ENCODE data around the gene PIK3R5.
"Not testable (repeated sequence)": the region's sequence is repeated elsewhere in the genome, so short reads cannot be mapped to it uniquely, and the experiment has no call there.

Gene PIK3R5

DNA sequence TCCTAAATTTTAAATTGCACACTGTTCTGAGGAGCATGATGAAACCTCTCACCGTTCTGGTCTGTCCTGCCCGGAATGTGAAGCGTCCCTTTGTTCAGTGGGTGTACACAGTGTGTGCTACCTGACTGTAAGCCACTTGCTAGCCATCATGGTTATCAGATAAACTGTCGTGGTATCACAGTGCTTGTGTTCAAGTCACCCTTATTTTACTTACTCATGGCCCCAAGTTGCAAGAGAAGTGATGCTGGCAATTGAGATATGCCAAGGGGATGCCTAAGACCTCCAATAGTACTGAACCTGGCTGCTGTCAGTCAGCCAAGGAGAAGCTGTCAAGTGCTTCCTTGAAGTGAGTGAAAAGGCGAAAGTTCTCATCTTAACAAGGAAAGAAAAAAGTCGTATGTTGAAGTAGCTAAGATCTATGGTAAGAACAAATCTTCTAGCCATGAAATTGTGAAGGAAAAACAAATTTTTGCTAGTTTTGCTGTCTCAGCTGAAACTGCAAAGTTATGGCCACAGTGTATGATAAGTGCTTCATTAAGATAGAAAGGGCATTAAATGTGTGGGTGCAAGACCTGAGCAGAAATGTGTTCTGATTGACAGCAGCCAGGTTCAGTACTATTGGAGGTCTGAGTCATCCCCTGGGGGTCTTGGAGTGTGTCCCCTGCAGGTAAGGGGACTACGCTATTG lies 103.9 kb downstream of the PIK3R5 start:
- no peak for DNase-seq (ENCODE audit: low read depth in 1 of 2, low spot score in 1 of 2)

DNA sequence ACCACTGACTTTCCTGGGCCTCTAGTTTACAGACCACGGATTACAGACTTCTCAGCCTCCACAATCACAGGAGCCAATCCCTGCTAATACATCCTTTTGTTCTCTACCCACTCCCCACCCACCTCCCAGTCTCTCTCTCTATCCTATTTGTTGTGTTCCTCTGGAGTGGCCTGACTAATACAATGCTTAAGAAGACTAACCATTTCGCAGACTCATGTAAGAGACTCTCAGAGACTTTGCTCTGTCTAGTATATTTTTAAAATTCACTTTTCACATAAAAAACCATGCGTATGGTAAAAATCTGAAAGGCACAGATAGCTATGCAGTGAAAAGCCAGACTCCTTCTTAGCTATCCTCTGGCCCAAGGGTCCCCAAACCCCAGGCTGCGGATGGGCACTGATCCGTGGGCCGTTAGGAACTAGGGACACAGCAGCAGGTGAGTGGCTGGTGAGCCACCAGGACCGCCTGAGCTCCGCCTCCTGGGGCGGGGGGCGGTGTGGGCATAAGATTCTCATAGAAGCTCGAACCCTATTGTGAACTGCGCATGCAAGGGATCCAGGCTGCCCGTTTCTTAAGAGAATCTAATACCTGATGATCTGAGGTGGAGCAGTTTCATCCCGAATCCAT lies 105.6 kb downstream of the PIK3R5 start:
- DNase-seq (ENCODE audit: low read depth in 1 of 2, low spot score in 1 of 2), result no peak

DNA sequence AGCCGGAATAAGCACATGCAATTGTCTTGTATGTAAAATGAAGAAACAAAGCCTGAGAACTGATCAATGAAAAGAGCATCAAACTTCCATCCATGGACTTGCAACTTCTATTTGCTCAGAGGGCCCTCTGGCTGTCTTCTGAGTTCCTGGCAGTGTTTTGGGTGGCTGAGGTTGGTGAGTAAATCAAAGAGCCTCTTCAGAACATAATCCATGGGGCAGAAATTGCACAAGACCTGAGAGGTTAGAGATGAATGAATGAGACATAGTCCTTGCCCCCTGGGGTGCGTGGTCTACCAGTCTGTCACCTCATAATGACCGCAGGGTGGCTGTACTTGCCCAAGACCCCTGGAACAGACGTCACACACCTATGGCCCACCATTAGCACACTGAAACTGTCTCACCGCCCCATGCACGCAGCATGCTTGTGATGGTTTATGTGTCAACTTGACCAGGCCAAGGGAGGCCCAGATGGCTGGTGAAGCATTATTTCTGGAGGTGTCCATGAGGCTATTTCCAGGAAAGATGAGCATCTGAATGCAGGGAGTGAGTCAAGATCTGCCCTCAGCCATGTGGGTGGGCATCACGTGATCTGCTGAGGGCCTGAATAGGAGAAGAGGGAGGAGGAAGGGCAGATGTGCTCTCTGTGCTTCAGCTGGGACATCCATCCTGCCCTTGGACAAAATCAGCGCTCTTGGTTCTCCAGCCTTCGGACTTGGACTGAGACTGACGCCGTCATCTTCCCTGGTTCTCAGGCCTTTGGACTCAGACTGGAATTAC lies 106.3 kb downstream of the PIK3R5 start:
- DNase-seq (ENCODE audit: low read depth in 1 of 2, low spot score in 1 of 2), result no peak

DNA sequence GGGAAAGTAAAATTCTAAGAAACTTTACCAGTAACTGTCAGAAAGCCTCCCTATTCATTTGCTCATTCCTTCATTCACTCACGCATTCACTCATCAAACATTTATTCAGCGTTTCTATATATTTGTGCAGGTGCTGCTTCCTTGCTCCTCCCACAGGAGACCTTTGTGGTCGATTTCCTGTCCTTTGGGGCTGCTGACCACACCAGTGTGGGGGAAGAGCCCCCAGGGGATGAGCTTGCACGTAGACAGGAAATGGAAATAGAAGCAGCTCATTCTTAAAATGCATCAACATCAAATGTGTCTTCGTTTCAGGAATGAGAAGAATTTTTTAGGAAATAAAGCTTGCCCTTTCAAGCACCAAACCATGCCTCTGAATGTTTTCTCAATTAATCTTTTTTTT lies 107.6 kb downstream of the PIK3R5 start:
- DNase-seq (ENCODE audit: low read depth in 1 of 2, low spot score in 1 of 2), result no peak

DNA sequence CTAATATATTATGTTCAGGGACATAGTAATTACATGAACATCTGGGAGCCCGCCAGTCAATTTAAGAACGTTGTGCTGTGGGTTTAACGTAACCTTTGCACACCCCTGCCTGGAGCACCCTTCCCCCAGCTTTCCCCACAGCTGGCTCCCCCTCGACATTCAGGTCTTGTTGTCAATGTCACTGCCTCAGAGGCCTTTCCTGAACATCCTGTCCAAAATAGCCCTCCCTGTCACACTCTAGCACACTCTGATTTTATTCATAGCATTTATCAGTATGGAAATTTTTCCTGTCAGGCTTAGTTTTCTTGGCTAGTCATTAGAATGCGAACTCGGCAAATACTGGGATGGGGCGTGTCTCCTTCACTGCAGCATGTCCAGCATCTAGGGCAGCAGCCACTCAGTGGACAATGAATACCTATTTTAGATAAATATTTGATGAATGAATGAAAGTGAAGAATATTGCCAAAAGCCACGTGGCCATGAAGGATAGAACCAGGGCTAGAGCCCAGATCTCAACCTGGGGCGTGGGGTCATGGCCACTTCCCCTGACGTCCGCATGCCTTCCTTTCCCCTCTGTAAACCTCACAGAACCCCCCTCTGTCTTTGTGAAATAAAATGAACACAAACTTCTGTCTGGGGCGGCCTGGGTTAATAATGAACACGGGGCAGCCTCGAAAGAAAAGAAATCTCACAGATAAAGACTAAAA lies 108.5 kb downstream of the PIK3R5 start:
- DNase-seq (ENCODE audit: low read depth in 1 of 2, low spot score in 1 of 2), result no peak

DNA sequence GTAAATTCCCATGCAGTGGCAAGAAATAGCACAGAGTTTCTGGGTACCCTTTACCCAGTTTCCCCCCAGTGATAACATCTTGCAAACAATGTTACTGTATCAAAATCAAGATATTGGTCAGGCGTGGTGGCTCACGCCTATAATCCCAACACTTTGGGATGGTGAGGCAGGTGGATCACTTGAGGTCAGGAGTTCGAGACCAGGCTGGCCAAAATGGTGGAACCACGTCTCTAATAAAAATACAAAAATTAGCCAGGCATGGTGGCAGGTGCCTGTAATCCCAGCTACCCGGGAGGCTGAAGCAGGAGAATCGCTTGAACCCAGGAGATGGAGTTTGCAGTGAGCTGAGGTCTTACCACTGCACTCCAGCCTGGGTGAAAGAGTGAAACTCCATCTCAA lies 109.3 kb downstream of the PIK3R5 start:
- DNase-seq (ENCODE audit: low read depth in 1 of 2, low spot score in 1 of 2), result not testable (repeated sequence)

DNA sequence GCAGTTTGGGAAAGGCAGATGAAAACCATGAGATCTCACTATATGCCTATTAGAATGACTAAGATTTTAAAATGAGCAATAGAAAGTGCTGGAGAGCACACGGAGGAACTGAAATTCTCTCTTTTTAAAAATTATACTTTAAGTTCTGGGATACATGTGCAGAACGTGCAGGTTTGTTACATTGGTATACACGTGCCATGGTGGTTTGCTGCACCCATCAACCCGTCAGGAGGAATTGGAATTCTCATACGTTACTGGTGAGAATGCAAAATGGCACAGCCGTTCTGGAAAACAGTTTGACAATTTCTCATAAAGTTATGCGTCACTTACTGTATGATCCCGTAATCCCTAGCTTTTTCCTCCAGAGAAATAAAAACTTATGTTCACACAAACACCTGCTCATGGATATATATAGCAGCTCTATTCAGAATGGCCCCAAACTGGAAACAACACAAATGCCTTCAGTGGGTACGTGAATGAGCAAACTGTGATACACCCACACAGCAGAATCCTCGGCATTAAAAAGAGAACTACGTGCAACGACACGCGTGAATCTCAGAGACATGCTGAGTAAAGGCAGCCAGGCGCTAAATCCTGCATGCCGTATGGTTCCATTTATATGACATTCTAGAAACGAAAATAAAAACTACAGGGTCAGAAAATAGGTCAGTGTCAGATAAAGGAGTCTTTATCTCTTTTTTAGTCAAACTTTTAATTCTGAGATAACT lies 109.9 kb downstream of the PIK3R5 start:
- DNase-seq (ENCODE audit: low read depth in 1 of 2, low spot score in 1 of 2), result no peak

DNA sequence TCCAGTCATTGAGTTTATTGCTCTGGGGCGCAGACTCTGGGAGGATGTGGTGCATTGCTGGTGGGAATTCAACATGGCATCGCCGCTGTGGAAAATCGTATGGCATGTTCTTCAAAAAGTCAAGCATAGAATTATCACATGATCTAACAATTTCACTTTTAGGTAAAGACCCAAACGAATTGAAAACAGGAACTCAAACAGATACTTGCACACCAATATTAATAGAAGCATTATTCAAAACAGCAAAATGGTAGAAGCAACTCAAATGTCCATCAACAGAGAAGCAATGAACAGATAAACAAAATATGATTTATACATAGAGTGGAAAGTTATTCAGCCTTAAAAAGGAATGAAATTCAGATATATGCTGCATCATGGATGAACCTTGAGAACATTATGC lies 113.9 kb downstream of the PIK3R5 start:
- DNase-seq (ENCODE audit: low read depth in 1 of 2, low spot score in 1 of 2), result no peak

DNA sequence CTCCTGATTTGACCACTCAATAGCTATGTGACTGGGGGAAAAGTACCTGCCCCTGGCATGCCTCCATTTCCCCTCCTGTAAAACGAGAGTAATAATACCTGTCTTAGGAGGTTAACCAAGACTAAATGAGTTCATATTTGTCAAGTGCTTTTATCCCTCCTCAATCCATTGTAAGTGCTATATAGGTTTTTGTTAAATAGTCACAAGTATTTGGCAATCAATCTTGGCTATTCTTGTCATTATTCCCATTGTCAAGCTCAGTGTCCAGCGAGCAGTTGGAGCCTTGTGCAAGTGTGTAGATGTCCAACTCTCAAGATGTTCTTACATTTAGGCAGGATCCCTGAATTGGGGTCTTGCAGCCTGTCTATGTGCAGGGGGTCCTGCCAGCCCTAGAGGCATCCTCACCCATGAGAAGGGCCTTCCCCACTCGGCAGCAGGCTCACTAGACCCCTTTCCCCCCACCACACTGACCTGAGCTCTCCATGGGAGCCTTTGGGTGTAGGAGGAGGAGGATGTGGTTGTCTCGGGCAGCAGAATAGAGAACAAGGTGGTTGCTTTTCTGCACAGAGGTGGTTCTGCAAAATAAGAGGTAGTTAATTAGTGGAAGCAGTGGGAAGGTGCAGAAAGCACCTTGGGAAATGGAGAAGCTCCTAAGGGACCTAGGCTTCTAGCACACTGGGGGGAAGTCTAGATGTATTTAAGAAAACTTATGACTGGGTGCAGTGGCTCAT lies 116.0 kb downstream of the PIK3R5 start:
- no peak for DNase-seq (ENCODE audit: low read depth in 1 of 2, low spot score in 1 of 2)

DNA sequence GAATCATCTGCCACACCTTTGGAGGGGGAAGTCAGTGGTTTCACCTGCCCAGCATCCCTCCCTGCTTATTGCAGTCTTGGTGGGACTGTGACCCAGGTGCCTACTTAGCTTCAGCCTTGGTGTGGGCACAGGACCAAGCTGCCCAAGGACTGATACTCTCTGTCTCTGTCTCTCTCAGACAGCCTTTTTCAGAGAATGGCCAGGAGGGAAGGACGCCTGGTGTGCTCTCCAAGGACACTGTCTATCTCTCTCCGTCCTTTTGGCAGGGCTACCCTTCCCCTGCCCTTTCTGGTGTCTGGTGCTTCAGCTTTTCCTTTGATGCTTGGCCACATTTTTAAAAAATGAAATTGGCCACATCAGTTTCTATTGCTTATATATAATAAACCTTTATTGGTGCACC lies 117.6 kb downstream of the PIK3R5 start:
- no peak for DNase-seq (ENCODE audit: low read depth in 1 of 2, low spot score in 1 of 2)

DNA sequence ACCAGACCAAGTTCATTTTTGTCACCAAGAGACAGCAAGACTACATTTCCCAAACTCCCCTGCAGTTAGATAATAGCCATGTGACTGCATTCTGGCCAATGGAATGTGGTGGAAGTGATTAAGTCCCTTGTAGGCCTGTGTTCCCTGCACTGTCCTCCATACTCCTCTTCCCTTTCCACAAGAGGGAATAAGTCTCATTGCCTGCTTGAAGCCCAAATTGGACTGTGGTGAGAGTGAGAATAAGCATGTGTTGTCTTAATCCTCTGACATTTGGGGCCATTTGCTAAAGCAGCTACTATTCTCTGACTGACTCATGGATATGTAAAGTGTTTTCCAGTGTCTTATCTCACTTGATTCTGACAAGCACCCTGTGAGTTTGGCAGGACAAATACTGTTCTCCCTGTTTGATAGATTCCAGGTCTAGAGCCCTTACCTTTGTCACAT lies 118.7 kb downstream of the PIK3R5 start:
- no peak for DNase-seq (ENCODE audit: low read depth in 1 of 2, low spot score in 1 of 2)

DNA sequence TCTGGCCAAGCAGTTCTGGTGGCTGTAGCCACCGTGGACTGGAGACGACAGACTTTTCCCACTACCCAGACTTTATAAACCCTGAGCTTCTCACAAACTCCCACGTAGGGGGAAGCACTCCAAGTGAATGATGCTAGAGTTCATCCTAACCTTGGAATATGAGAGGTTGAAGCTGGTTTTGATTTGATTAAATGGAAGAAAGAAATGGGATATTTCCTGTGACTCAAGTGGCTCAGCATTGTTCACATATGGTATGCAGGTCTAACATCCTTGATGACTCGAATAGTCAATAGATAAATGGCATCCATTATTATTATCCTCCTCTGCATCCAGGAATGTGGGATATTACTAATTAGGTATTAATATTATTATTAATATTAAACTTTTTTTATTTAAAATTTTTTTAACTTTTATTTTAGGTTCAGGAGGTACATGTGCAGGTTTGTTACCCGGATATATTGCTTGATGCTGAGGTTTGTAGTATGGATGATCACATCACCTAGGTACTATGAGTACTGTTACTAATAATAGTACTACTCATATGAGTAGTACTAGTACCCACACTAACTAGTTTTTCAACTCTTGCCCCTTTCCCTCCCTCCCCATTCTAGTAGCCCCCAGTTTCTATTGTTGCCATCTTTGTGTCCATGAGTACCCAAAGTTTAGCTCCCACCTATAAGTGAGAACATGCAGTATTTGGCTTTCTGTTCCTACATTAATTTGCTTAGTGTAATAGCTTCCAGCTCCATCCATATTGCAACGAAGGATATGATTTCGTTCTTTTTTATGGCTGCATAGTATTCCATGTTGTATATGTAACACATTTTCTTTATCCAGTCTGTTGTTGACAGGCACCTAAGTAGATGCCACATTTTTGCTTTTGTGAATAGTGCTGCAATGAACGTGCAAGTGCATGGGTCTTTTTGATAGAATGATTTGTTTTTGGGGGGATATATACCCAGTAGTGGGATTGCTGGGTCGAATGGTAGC lies 121.0 kb downstream of the PIK3R5 start:
- no peak for DNase-seq (ENCODE audit: low read depth in 1 of 2, low spot score in 1 of 2)

DNA sequence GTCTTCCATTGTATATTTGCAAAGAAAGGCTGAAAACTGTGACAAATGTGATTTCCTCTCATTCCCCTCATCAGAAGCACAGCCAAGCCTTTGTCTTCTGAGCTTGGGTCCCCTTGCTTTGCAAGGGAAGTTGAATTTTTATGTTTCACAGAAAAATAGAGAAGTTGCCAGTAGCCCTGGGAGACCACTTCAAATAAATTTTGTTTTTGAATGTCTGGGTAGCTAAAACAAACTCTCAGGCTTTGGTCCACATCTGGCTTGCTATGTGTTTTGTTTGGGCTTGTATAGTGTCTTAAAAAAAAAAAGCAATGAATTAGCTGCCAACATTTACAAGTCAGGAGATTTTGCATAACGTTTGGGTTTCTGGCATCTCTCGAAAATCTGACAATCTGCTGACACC lies 122.2 kb downstream of the PIK3R5 start:
- DNase-seq (ENCODE audit: low read depth in 1 of 2, low spot score in 1 of 2), result no peak

DNA sequence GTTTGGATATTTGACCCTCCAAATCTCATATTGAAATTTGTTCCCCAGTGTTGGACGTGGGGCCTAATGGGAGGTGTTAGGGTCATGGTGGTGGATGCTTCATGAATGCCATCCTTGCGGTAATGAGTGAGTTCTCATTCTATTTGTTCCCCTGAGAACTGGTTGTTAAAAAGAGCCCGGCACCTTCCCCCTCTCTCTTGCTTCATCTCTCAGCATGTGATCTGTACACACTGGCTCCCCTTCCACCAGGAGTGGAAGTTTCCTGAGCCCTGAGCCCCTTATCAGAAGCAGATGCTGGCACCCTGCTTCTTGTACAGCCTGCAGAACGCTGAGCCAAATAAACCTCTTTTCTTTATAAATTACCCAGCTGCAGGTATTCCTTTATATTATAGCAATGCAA lies 123.7 kb downstream of the PIK3R5 start:
- DNase-seq (ENCODE audit: low read depth in 1 of 2, low spot score in 1 of 2), result no peak

DNA sequence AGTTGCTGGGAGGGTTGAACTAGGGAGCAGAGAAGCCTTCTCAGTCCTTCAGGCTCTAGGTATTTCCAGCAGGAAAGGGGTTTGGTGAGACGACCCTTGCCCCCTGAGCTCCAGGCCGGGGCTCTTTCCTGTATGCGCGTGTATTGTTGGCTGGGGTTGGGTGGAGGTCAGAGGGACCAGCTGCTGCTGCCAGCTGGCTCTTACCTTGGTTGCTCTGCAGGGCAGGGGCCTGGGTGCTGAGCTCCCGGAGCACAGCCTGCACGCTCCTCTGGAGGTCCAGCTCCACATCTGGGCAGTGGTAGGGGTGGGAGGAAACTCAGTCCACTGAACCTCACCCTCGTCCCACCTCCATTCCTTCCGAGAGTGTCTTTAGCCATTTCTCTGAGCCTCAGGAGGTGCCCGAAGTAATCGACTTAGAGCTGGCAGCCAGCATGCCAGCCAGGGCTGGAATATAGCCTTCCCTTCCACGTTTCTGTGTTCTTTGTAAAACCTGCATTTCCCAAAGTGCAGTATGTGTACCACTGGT lies 126.0 kb downstream of the PIK3R5 start:
- no peak for DNase-seq (ENCODE audit: low read depth in 1 of 2, low spot score in 1 of 2)

DNA sequence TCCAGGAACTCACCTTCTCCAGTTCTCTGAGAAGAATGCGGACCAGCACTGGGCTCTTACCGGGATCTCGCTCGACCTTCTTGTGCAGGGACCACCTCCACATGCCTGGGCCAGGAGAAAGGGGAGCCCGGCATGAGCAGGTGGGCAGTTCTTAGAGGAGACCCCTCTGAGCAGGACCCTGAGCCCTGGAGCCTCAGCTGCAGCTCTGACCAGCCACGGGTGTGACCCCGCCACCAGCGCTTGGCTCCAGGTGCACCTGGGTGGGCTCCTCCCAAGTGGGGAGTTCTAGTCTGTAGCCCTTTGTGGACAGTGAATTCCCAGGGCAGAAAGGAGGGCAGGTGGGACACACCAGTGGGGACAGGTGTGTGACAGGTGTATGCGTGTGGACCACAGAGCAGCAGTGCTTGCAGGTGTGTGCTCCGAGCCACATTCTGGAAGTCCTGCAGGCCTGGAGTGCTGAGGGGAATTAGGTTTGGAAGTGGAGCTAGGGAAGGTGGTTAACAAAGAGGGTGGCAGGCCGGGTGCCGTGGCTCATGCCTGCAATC lies 126.9 kb downstream of the PIK3R5 start:
- DNase-seq (ENCODE audit: low read depth in 1 of 2, low spot score in 1 of 2), result no peak

DNA sequence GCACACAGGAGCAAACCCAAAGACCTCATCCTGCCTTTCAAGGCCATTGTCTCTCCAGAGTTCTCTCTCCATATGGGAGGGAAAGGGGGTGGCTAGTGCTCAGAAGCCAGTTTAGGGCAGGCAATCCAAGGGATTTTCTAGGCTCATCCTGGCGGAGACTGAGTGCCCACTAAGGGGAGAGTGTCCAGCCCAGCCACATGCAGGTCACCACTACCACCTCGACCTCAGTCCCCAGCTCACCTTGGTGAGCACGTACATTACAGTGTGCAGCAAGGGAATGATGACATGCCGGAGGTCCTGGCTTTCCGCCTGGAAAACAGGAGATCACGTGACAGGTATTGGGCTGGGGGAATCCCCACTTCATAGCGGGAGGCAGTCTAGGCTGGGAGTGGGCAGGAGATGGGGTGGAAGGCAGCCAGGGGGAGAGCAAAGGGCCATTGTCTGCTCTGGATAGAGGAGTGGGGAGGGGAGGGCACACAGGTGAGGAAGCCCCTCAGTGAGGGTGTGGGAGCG lies 127.9 kb downstream of the PIK3R5 start:
- no peak for DNase-seq (ENCODE audit: low read depth in 1 of 2, low spot score in 1 of 2)

DNA sequence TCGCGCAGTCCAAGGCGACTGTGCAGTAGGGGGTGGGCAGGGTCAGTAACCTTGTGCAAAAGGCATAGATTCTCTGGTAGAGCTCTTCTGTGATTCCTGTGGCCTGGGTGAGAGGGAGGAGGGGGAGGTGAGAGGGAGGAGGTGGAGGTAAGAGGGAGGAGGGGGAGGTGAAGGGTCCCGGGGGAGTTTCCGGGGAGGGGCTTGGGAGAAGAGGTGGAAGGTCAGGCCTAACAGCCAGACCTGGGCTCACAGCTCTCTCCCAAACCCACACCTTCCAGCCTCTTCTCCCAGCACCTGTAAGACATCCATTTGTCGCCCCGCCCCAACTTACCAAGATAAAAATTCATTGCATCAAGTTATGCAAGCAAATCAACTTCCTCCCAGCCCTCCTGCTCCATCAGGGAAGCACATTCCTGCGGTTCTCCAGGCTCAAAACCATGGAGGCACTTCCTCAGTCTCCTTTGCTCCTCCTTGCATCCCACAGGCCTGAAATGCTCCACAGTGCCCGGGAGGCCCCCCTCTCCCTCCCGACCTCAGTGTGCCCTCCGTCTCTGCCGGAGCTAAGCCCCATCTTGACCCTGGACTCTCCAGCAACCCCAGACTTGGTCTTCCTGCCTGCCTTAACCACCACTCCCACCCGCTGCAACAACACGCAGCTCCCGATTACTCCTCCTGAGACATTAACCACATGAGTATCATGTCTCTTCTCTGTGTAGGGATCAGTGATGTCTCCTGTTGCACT lies 128.5 kb downstream of the PIK3R5 start:
- DNase-seq (ENCODE audit: low read depth in 1 of 2, low spot score in 1 of 2), result no peak
